Psoas muscle (tissue), 8 donors: ENCODE data around the gene CA11. TPM values are rescaled to one million over a fixed set of nuclear protein-coding genes. Genes with fewer than 3 reads are reported as not detected.
"Not testable (repeated sequence)": the region's sequence is repeated elsewhere in the genome, so short reads cannot be mapped to it uniquely, and the experiment has no call there.

Experiments used
- ATAC-seq, 4 donors: fragments of 200-7000 bp; cut with Tn5 transposase; one replicate each; pipeline ENCODE4 v1.9.1; 2020; ENCODE audit warnings: moderate library complexity in 3 of 4, mild to moderate bottlenecking in 2 of 4
- DNase-seq, 2 donors: peaks; one replicate each; pipeline ENCODE4 v3.0.0-alpha.2; 2020
- H3K27ac ChIP-seq: fragments of 200-600 bp; one replicate; pipeline ENCODE4 v1.8.0; 2022
- H3K27me3 ChIP-seq, 3 donors: fragments of 200-600 bp in 1 of 3; one replicate each; pipeline versions ENCODE4 v1.6.1 to v1.8.0; 2013 to 2022; ENCODE audit warnings: low read length in 2 of 3, mild to moderate bottlenecking in 2 of 3, moderate library complexity in 1 of 3; ENCODE audit not compliant: insufficient read depth in 3 of 3
- H3K36me3 ChIP-seq, 2 donors: fragments of 200-600 bp in 1 of 2; one replicate each; pipeline versions ENCODE4 v1.6.1 to v1.8.0; 2013 to 2022; ENCODE audit warnings: low read depth in 1 of 2, mild to moderate bottlenecking in 1 of 2, moderate library complexity in 1 of 2; ENCODE audit not compliant: insufficient read depth in 1 of 2
- H3K4me1 ChIP-seq: fragments of 200-600 bp; one replicate; pipeline ENCODE4 v1.8.0; 2022
- H3K4me3 ChIP-seq: fragments of 200-600 bp; one replicate; pipeline ENCODE4 v1.8.0; 2022; ENCODE audit warnings: mild to moderate bottlenecking
- H3K9me3 ChIP-seq: fragments of 200-600 bp; one replicate; pipeline ENCODE4 v1.8.0; 2022
- WGBS, 3 donors: extraction: QIAGEN DNeasy Blood & Tissue Kit; methylation state at CpG; one replicate each; pipeline versions ENCODE4 v1.1.6 to v1.1.7; 2013; 5-methylcytosine and 5-hydroxymethylcytosine counted together
- intact Hi-C, 2 donors: fragments of 100-400 bp; cut with DNase I; formaldehyde crosslinking; loops; one replicate each; pipeline versions ENCODE4 v1.11.0 to v1.14.2; 2022
- long read RNA-seq, 2 donors: library from polyadenylated mRNA; unstranded; transcript quantifications; one replicate each; pipeline ENCODE4 v2.0.0, GENCODE V29; 2021
- polyA plus RNA-seq, 3 donors: library from polyadenylated mRNA; stranded (reverse); fragments of 200-250 nt; gene quantifications; one replicate each; pipeline ENCODE4 v1.2.3, GENCODE V29; 2013
- total RNA-seq, 4 donors: library from RNA; stranded (reverse); fragmentation: NEBNext Ultra II Directional in 2 of 4; extraction: Animal tissue kit (Norgen Biotek cat#: 25700) in 2 of 4; gene quantifications; one replicate each; pipeline versions ENCODE4 v1.2.1 to v1.2.4, GENCODE V29; 2021 to 2023
- TF ChIP-seq, protein P1 (sequence below): fragments of 200-600 bp; IDR thresholded peaks from one replicate; pipeline ENCODE4 v1.8.0; 2022; ENCODE audit warnings: antibody characterized with exemption
- donor health status: healthy with polysubstance abuse.
- donor health status: DM: no; HTN: no; CAD: no; lungs with moderate emphysema.
- donor health status: Bipolar disorder and iron deficiency.
- donor health status: healthy.
- donor health status: DM: yes; HTN: yes; CAD: no.
- donor health status: DM: no; HTN: no; CAD: no.
- donor health status: DM: no; HTN: no; CAD: no.
- donor health status: DM: yes; HTN: yes; CAD: no.

The CA11 gene
- total RNA-seq: 1 to 10 TPM; 4.1 to 8.8 (median 6.4) TPM
- polyA plus RNA-seq: 10 to 100 TPM in 1 of 3 donors, 1 to 10 TPM in 2; 2.3 to 10.6 (median 9.2) TPM
- long read RNA-seq, donor 1, partial matches to known transcripts: 1 of 5 reads
- long read RNA-seq, donor 1, other reads (novel, unspliced or antisense): 1 of 5 reads
- long read RNA-seq, donor 2, partial matches to known transcripts: 0 of 4 reads
- long read RNA-seq, donor 2, other reads (novel, unspliced or antisense): 0 of 4 reads

DNA sequence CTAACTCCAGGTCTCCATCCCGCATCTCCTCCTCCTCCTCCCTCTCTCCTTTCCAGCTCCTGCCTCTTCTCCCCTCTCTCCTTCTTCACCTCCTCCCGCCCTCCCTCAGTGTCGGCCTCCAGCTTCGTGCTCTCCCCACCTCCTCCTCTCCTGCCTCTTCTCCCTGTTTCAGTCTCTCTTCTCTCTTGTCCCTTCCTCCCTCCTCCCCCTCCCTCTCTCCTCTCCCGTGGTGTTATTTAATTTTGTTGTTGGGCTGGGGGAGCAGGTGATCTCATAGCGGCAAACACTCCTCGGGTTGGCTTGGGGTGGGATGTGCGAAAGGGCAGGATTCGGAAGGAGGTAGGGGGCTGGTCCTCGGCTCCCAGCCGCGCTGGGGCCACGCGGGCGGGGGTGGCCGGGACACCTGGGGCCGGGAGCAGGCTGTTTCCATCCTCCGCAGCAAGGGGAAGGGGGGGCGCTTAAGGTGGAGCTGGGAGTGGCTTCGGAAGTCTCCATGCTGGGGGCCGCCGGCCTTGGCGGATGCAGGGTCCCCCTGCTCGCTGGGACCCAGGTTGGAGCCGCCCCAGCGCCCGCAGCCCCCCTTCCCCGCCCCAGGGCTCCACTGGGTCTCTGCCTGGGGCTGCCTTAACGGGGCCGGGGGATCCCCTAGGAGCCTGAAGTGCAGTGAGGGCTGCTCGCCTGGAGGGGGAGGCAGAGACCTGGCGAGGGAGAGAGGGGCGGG, at the start of gene CA11:
TSS of gene CA11 (minus strand) at position 187 of the 721 bp plus-strand sequence. CDS start 555 bp downstream, outside the sequence.
- intact Hi-C loops: loop anchor here (5.0 kb wide), 3 partner anchors 96 to 196 kb away; partner anchors contain the start of genes HSD17B14 (in 1 of the 2) and RASIP1 (in 1 of the 2)
- TF ChIP-seq, protein P1, sequence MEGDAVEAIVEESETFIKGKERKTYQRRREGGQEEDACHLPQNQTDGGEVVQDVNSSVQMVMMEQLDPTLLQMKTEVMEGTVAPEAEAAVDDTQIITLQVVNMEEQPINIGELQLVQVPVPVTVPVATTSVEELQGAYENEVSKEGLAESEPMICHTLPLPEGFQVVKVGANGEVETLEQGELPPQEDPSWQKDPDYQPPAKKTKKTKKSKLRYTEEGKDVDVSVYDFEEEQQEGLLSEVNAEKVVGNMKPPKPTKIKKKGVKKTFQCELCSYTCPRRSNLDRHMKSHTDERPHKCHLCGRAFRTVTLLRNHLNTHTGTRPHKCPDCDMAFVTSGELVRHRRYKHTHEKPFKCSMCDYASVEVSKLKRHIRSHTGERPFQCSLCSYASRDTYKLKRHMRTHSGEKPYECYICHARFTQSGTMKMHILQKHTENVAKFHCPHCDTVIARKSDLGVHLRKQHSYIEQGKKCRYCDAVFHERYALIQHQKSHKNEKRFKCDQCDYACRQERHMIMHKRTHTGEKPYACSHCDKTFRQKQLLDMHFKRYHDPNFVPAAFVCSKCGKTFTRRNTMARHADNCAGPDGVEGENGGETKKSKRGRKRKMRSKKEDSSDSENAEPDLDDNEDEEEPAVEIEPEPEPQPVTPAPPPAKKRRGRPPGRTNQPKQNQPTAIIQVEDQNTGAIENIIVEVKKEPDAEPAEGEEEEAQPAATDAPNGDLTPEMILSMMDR: peak; percentile 89
- peaks cover 18% of the 10 kb centered on the region for H3K4me1 ChIP-seq
- peak; percentile 88 to 93 for DNase-seq
- ATAC-seq: peak; percentile 91 to 93 (median 93)
- peak within 1 kb of the TSS; percentile 67 for H3K27ac ChIP-seq
- WGBS, 3 donors: 1% methylated on average over 20 to 33 of the region's 33 CpGs
- H3K27me3 ChIP-seq: no peaks in the 10 kb centered on the region
- H3K4me3 ChIP-seq: peak within 1 kb of the TSS; percentile 71
- H3K9me3 ChIP-seq: no peaks in the 10 kb centered on the region
- H3K36me3 ChIP-seq: no peaks in the 10 kb centered on the region

DNA sequence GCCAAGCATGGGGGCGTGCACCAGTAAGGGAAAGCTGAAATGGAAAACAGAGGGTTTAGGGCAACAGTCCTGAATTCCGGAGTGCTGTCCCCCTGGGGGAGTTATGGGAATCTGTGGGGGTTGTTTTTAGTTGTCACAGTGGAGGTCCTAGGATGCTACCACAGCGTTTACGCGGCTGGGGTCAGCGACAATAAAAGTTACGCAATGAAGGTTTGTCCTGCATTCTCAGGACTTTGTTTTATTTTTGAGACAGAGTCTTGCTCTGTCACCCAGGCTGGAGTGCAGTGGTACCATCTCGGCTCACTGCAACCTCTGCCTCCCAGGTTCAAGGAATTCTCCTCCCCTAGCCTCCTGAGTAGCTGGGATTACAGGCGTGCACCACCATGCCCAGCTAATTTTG, 47.6 kb upstream of the CA11 start:
- H3K36me3 ChIP-seq, ATAC-seq, intact Hi-C loops, H3K9me3 ChIP-seq, H3K4me1 ChIP-seq, H3K4me3 ChIP-seq, DNase-seq, H3K27ac ChIP-seq: not testable (repeated sequence)
- WGBS, 3 donors: 82 to 89% (median 88%) methylated on average over 9 of the region's 9 CpGs
- H3K27me3 ChIP-seq: peaks cover 0 to 17% (median 5%) of the 10 kb centered on the region in 3 donors

DNA sequence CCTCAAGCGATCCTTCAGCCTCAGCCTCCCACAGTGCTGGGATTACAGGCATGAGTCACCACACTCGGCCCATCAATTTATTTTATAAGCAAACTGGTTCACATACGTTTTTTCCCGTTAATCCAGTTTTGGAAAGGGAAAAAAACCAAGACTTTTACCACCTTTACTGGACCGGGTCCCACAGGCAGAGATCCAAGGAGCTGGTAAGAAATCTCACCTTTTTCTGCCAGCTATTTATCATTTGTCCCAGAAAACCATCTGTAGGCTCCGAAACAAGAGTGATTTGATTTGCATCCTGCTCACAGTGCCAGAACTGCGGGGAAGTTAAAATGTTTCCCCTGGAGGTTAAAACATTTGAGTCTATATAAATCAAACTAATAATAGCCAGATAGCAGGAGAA, 43.5 kb upstream of the CA11 start:
- 64 to 75% (median 68%) methylated on average over 7 of the region's 7 CpGs for WGBS, 3 donors
- Histone ChIP-seq H3K4me3 (no peak overlapping the region), H3K4me1 (no peaks in the 10 kb centered on the region), H3K27ac (no peak overlapping the region), H3K36me3 (no peaks in the 10 kb centered on the region), H3K27me3 (no peaks in the 10 kb centered on the region), H3K9me3 (no peaks in the 10 kb centered on the region)
- no peak for ATAC-seq
- intact Hi-C loops: no loop called here
- DNase-seq: no peak
- TF ChIP-seq, protein P1: no peak

DNA sequence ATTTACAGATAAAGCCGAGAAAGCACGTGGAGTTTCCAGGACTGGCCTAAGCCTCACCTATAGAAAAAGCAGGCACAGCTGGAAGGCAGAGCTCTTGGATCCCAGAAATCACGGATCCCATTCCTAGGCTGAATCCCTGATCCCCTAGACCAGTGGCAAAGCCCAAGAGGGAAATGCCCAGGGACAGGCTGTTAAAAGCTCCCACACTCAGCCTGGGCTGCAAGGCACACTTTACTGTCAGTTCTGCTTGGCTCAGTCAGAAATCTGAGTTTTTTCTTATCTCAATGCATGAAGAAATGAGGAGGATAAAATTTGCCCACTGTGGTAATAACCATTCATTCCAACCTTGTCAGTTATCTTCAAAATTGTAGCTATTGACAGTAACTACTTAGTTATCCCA, 41.8 kb upstream of the CA11 start:
- Histone ChIP-seq H3K4me1 (no peaks in the 10 kb centered on the region), H3K36me3 (no peaks in the 10 kb centered on the region), H3K4me3 (no peak overlapping the region), H3K27me3 (no peaks in the 10 kb centered on the region), H3K9me3 (no peaks in the 10 kb centered on the region), H3K27ac (no peak overlapping the region)
- 85 to 94% (median 86%) methylated on average over 3 of the region's 3 CpGs for WGBS, 3 donors
- DNase-seq (no peak), ATAC-seq (no peak)
- TF ChIP-seq, protein P1: no peak
- intact Hi-C loops: no loop called here

DNA sequence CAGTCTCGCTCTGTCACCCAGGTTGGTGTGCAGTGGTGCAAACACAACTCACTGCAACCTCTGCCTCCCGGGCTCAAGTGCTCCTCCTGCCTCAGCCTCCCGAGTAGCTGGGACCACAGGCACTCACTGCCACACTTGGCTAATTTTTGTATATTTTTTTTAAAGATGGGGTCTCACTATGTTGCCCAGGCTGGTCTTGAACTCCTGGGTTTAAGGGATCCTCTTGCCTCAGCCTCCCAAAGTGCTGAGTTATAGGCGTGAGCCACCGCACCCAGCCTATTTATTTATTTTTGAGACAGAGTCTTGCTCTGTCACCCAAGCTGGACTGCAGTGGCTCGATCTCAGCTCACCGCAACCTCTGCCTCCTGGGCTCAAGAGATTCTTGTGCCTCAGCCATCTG, 40.6 kb upstream of the CA11 start:
- H3K36me3 ChIP-seq, H3K27me3 ChIP-seq, intact Hi-C loops, H3K4me3 ChIP-seq, H3K27ac ChIP-seq, H3K9me3 ChIP-seq, H3K4me1 ChIP-seq, DNase-seq, ATAC-seq: not testable (repeated sequence)
- WGBS, 3 donors: 93 to 96% (median 93%) methylated on average over 7 of the region's 7 CpGs
